Activated T-cell treated with anti-CD3 and anti-CD28 coated beads for 24 hours (primary cell): ENCODE results near the gene OSTN.
"Not testable (repeated sequence)": the region's sequence is repeated elsewhere in the genome, so short reads cannot be mapped to it uniquely, and the experiment has no call there.

ENCODE experiments used
- DNase-seq: peaks from one replicate; pipeline ENCODE4 v3.0.0-alpha.2; 2020; ENCODE audit warnings: low read depth

OSTN gene, protein sequence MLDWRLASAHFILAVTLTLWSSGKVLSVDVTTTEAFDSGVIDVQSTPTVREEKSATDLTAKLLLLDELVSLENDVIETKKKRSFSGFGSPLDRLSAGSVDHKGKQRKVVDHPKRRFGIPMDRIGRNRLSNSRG

DNA sequence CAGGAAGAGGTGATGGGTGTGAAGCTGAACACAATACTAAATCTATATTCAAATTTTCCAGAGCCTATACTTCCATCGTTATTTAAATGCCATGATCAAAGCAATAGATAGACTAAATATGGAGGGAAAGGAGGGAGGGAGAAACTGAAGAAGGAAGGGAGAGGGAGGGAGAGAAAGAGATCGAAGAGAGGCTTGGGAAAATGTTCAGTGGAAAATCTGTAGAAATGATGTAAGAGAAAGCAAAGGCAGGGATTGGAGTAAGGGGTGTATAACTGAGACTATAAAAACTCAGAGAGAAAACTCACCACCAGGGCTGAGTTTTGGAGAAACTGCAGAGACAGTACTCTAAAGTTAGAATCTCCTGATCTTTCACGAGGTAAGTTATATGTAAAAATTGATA, at the start of gene OSTN:
Gene OSTN, plus strand, starts transcription at position 310 of the 400 bp plus-strand sequence. CDS start 13,292 bp downstream, outside the sequence.
- DNase-seq = no peak

DNA sequence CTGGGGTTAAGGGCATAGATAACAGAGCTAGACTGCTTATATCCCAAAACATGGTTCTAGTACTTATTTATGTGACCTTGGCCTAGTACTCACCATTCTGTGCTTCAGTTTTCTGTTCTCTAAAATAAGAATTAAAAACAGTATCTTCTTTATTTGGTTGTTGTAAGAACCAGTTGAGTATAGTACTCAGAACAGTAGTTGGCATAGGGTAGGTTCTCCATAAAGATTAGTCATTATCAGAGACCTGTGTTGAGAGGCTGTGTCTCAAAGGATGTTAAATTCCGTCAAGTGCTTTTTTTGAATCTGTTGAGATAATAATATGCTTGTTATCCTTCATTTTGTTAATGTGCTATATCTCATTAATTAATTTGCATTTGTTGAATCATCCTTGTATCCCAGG, 47.4 kb upstream of the OSTN start:
- DNase-seq = no peak

DNA sequence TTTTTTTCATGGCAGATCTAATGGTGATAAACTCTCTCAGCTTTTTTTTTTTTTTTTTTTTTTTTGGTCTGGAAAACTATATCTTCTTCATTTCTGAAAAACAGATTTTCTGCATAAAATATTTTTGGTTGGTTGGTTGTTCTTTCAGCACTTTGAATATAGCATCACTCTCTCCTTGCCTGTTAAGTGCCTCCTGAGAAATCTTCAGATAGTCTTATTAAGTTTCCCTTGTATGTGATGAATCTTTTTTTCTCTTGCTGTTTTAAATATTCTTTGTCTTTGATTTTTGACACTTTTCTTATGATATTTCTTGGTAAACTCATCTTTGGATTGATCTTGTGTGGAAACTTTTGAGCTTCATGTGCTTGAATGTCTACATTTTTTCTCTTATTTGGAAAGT, 44.2 kb upstream of the OSTN start:
- DNase-seq = no peak

DNA sequence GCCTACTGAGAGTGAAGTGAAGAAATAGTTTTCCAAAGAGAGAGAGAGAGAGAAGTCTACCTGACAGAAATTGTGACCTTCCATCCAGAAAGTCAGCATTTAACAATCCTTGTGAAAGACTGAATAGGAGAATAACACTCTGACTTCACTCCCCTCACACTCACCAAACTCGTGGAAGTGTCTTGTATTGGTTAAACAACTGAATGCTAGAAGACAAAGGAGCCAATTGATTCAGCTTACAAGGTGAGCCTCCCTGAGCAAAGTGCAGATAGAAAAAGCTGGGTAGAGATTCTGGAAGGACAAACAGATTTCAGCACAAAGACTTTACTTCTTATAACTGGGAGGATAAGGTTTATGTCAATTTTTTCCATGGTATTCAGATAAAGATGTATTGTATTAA, 40.8 kb upstream of the OSTN start:
- DNase-seq = no peak

DNA sequence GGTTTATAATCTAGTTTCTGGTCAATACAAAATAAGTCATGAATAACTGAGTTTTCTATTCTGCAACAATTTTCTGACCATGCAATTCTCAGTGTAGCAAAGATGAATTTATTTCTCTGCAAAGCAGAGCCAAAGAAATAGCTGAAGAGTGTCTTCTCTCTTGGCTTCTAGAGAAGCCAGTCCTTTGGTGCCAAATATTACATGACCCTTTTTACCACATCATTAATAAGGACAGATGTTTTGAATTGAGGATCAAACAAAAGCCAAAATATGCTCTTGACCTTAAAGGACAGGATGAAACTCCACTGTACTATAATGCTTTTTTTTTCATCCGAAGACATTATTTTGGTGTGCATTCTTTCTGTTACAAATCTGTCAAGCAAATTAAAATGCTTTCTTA, 40.2 kb upstream of the OSTN start:
- no peak for DNase-seq

DNA sequence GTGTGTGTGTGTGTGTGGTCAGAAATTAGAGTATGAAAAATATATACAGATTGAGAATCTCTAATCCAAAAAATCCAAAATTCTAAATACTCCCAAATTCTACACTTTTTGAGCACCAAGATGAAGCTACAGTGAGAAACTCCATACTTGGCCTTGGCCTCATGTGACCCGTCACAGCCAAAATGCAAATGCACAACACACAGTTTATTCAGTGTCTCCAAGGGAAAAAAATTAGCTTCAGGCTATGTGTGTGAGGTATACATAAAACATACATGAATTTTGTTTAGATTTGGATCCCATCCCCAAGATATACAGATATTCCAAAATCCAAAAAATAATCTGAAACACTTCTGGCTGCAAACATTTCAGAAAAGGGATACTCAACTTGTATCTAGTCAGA, 33.2 kb upstream of the OSTN start:
- DNase-seq = no peak

DNA sequence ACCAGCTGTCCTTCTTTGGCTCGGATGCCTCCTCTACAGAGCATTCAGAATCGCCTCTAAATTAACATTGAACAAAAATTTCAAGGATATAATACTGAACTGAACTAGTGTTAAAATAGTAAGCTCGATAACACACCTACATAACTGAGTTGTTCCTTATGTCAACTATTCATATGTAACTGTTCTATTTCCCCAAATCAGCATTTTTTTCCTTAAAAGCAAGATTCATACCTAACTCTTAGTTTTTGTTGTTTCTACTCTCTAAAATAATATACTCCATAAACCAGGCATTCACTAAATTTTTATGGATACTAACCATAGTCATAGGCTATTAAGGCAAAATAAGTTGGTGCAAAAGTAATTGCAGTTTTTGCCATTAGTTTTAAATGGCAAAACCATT, 32.7 kb upstream of the OSTN start:
- DNase-seq = no peak

DNA sequence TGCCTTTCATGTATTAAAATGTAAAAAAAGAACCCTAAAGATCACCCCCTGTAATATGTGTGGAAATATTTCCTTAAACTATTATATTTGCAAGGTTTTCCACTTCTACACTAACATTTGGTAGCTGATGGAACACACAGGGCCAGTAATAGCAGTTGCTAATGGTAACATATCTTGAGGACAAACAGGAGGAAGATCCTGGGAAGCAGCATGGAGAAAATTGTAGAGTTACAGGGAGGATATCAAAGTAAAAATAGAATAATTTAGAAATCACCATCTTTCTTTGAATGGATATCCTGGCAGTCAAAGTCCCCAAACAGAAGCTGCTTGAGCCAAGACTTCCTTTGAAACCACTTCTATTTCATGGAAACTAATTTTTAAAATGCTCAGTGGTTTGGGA, 29.5 kb upstream of the OSTN start:
- no peak for DNase-seq

DNA sequence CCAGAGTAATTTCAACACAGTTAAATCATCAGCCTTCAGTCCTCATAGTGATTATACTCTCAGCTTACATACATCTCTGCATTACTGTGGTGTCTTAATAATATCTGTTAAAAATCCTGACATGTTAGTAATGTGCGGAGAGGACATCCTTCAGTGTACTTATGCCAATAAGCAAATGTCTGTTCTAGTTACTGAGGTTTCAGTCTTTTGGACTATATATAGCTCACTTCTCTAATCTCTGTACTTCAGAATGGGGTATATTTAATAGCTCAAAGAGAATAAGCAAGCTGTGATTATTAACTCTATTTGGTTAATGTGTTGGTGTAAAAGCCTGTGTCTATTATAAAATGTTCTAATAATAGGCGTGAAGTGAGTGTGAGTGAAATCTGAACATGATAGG, 28.9 kb upstream of the OSTN start:
- DNase-seq = no peak

DNA sequence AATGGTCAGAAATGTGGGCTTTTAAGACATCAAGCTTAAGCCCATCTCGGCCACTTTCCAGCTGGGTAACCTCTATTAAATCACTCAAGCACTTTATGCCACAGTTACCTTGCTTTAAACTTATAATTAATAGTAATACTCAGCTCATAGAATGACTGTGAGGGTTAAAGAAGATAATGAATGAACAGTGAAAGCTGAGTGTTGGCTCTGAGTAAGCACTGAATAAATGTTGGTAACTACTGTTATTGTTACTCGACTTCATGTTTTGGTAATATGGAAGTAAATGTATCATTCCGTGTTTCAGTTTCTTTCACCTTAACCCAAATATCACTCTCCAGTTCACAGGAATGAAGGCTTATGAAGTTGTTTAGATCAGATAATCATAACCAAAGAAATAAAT, 23.9 kb upstream of the OSTN start:
- DNase-seq = no peak

DNA sequence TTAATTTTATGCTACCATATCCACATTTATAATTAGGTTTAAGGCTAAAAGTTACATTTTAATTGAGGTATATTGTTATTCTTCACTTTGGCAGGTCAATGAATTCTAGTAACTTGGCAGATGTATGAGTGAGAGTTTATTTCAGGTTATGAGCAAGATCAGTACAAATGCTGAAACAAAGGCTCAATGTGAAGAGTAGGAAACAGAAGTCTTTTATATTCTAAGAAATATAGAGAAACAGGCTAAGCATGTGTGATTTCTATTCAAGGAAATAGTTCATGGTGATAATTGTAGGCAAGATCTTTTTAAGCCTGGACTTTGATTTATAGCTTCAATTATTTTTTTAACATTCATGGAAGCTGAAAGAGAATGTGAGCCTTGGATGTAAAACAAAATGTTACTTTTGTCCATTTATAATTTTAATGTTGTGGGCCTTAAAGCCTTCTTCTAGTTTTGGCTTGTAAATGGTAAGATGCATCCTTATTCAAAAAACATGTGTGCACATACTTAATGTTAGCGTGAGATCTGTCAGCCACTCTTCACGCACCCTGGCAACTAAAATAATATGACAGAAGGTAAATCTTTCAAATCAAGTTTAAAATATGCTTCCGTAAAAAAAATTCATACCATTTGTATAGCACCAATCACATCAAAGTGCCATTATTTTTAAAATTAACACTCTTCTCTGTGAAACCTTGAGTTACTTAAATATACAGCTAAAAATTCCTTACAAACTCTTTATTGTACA, 22.8 kb upstream of the OSTN start:
- no peak for DNase-seq

DNA sequence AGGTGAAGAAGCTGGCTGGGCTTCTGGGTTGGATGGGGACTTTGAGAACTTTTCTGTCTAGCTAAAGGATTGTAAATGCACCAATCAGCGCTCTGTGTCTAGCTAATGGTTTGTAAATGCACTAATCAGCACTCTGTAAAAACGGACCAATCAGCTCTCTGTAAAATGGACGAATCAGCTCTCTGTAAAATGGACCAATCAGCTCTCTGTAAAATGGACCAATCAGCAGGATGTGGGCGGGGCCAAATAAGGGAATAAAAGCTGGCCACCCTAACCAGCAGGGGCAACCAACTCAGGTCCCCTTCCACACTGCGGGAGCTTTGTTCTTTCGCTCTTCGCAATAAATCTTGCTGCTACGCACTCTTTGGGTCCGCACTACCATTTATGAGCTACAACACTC, 13.7 kb upstream of the OSTN start:
- not testable (repeated sequence) for DNase-seq

DNA sequence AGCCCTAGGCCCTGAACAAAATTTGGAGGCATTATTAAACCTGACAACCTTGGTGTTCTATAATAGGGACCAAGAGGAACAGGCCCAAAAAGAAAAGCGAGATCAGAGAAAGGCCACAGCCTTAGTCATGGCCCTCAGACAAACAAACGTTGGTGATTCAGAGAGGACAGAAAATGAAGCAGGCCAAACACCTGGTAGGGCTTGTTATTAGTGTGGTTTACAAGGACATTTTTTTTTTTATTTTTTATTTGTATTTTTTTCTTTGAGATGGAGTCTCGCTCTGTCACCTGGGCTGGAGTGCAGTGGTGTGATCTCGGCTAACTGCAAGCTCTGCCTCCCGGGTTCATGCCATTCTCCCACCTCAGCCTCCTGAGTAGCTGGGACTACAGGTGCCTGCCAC, 10.8 kb upstream of the OSTN start:
- DNase-seq = not testable (repeated sequence)

DNA sequence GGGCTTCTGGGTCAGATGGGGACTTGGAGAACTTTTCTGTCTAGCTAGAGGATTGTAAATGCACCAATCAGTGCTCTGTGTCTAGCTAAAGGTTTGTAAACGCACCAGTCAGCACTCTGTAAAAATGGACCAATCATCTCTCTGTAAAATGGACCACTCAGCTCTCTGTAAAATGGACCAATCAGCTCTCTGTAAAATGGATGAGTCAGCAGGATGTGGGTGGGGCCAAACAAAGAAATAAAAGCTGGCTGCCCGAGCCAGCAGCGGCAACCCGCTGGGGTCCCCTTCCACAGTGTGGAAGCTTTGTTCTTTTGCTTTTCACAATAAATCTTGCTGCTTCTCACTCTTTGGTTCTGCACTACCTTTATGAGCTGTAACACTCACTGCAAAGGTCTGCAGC, 6.8 kb upstream of the OSTN start:
- not testable (repeated sequence) for DNase-seq

DNA sequence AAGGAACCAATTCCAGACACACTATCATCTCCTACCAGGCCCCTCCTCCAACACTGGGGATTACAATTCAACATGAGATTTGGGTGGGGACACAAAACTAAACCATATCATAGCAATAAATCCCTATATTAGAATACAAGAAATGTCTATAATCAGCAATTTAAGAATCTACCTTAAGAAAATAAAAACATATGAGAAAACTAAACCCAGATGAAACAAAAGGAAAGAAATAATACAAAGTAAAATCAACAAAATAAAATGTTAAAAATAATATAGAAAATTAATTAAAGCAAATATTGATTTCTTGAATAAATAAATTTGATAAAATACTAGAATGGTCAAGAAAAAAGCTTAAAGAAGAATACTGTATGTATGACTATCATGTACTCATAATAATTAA, 6.1 kb upstream of the OSTN start:
- DNase-seq = no peak

DNA sequence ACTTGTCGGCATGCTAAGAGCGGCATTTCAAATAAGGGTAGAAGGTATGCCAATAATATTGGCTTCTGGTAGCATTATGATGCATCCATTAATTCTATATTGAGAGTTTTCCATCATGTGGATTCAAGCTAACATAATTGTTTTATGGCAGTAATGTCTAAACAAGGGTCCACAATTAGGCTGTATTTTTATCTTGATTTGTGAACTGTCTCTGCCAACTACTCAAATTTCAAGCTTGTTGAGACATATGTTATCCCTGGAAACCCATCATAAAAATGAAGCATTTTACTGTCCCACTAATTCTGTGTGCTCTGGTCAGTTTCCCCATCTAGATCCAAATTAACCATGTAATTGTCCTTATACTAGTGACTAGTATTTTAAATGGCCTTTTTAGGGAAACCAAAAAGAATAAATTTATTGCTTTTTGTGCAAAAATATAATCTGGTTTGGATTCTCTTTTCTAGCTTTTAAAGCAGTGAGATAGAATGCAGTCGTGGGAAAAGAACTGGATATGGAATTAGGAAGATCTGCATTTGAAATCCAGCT, 1.2 kb upstream of the OSTN start:
- DNase-seq = no peak

DNA sequence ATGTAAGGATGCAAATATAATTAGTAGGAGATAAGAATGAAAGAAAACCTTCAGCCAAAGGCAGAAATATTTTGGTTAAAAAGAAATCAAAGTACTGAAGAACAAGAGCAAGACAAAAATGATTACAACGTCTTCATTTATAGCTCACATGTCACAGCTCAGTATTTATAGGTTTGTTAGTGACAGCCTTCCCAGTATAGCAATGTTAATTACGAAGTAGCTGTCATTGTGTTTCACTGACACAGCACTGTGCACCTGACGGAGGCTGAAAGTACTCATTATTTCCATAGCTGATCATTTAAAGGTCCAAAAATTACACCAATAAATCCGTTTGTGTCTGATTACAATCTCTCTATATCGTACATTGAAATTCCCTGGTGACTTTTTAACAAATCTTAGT, 561 bp upstream of the OSTN start:
- no peak for DNase-seq

DNA sequence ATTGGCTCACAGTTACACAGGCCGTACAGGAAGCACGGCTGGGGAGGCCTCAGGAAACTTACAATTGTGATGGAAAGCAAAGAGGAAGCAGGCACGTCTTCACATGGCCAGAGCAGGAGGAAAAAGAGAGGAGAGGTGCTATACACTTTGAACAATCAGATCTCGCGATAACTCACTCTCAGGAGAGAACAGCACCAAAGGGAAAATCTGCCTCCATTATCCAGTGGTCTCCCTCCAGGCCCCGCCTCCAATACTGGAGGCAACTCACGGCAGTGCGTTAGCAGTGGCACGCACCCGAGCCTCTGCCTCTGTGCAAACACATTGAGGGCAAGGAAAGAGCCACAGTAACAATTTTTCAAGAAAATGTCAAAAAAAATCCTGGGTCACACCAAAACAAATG, 11.0 kb downstream of the OSTN start:
- DNase-seq = no peak

DNA sequence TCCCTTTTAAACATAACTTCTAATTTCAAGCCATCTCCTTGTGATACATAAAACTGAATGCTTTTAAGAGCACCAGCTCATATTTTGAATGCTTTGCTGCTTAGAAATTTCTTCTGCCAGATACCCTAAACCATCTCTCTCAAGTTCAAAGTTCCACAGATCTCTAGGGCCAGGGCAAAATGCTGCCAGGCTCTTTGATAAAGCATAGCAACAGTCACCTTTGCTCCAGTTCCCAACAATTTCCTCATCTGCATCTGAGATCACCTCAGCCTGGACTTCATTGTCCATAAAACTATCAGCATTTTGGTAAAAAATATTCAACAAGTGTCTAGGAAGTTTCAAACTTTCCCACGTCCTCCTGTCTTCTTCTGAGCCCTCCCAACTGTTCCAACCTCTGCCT, 17.5 kb downstream of the OSTN start:
- no peak for DNase-seq

DNA sequence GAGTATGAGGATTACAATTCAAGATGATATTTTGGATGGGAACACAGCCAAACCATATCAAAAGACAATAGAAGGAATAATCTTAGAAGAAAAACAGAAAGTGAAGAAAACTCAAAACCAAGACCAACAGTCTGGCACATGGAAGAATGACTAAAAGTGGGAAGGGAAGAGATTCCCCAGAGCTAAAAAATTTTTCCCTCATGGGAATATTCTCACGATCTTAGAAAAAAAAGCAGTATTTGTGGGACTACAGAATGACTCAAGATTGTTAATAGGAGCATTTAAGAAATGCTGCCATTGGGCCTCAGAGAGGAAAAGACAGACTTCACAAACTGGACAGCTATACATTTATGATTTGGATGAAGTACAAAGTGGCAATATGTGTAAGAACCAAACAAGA, 18.3 kb downstream of the OSTN start:
- no peak for DNase-seq

DNA sequence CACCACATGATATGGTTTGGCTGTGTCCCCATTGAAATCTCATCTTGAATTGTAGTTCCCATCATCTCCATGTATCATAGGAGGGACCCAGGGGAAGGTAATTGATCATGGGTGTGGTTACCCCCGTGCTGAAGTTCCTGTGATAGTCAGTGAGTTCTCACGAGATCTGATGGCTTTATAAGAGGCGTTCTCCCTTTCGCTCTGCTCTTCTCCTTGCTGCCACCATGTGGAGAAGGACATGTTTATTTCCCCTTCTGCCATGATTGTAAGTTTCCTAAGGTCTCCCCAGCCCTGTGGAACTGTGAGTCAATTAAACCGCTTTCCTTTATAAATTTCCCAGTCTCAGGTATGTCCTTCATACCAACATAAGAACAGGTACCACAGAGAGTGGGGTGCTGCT, 21.9 kb downstream of the OSTN start:
- no peak for DNase-seq

DNA sequence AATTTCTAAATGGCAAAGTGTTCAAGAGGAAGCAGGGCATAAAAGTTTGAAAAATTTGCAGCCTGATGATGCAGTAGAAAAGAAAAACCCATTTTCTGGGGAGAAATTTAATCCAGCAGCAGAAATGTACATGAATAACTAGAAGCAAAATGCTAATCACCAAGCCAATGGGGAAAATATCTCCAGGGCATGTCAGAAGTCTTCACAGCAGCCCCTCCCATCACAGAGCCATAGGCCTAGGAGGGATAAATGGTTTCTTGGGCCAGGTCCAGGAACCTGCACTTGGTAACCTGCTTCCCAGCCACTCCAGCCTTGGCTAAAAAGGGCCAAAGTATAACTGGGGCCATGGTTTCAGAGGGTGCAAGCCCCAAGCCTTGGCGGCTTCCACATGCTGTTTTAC, 22.6 kb downstream of the OSTN start:
- no peak for DNase-seq

DNA sequence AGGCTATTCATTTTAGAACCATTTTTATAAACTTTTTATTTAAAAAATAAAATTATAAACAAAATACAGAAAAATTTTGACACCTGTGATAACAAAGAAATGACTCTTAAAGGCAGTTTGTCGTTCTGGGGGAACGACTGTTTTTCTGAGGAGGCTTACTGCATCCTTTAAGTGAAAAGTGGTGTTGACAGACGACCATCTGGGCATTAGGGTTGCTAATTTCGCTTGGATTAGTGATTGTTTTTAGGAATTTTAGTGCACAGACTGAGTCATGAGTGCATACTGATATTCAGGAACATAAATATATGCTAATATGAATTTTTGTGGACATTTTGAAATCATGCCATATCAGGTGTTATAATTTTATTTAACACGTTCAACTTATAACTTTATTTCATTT, 28.5 kb downstream of the OSTN start:
- no peak for DNase-seq

DNA sequence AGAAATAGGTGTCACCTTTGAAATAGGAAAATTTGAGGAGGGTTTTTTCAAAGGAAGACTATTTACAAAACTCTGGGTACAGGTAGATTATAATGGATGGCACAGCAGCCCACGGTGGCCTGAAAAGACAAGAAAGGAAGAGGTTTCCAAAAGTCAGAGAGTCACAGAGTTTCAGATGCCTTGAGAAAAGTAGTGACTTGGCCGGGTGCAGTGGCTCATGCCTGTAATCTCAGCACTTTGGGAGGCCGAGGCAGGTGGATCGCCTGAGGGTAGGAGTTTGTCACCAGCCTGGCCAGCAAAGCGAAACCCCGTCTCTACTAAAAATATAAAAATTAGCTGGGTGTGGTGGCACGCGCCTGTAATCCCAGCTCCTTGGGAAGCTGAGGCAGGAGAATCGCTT, 35.2 kb downstream of the OSTN start:
- DNase-seq = no peak
